HepG2 (cell line): ENCODE data around the gene ACSF3. TPM values are rescaled to one million over a fixed set of nuclear protein-coding genes. Genes with fewer than 3 reads are reported as not detected.
A peak's percentile ranks its signal among the peaks of the same experiment; 100 is the strongest.

Experiments used
- ATAC-seq: fragments of 200-7000 bp; cut with Tn5 transposase; 3 replicates; pipeline ENCODE4 v1.9.1; 2020; ENCODE audit warnings: mild to moderate bottlenecking, moderate library complexity
- BruUV-seq: library from RNA; stranded (reverse); fragments of 400-500 nt; replicated peaks from 2 replicates; lab custom pipeline; 2021; lab: Mats Ljungman, UMichigan
- CTCF ChIA-PET: fragments of 300-600 bp; formaldehyde crosslinking; extraction: SDS; loops from one replicate; lab custom pipeline; 2021; ENCODE audit warnings: low total read pairs, inconsistent platforms, low intra/inter-chr PET ratio; lab: Yijun Ruan, JAX
- POLR2A ChIA-PET: fragments of 350-600 bp; sonication (Branson Sonifier 250); formaldehyde crosslinking; loops from one replicate; lab custom pipeline; 2020; ENCODE audit warnings: antibody characterized with exemption, inconsistent platforms; lab: Yijun Ruan, JAX
- DNase-seq: peaks from one replicate; pipeline ENCODE4 v3.0.0-alpha.2; 2015; ENCODE audit warnings: low spot score
- FAIRE-seq: peaks from 3 replicates; lab custom pipeline; 2011; peaks lifted over from hg19 to GRCh38; lab: Jason Lieb, UNC
- H2AFZ ChIP-seq: one replicate; pipeline ENCODE4 v1.6.1; 2011; ENCODE audit warnings: low read length, inconsistent platforms
- H3K27ac ChIP-seq: fragments of 300-600 bp; 3 replicates; pipeline ENCODE4 v1.8.0; 2011; ENCODE audit warnings: mixed run types, mild to moderate bottlenecking, mixed read lengths, low read length, inconsistent platforms; ENCODE audit not compliant: insufficient read depth; ENCODE audit errors: extremely low read length
- H3K27me3 ChIP-seq, 2 experiments: fragments of 200-600 bp in 1 of 2; 2 replicates in 1 of 2; 3 replicates in 1 of 2; pipeline versions ENCODE4 v1.6.0 to v1.8.0; 2011; ENCODE audit warnings: low read length in 2 of 2, mild to moderate bottlenecking in 2 of 2, moderate library complexity in 2 of 2, inconsistent platforms in 1 of 2; ENCODE audit not compliant: insufficient read depth in 2 of 2, control insufficient read depth in 1 of 2
- H3K36me3 ChIP-seq, 2 experiments: fragments of 200-600 bp in 1 of 2; replicated peaks in 1 of 2; 2 replicates in 1 of 2; 3 replicates in 1 of 2; pipeline versions ENCODE4 v1.5.1 to v1.8.0; 2011; ENCODE audit warnings: low read length in 2 of 2, inconsistent platforms in 1 of 2; ENCODE audit not compliant: insufficient read depth in 2 of 2, control insufficient read depth in 1 of 2
- H3K4me1 ChIP-seq: 2 replicates; pipeline ENCODE4 v1.5.1; 2012; ENCODE audit warnings: low read length, inconsistent platforms; ENCODE audit not compliant: insufficient read depth
- H3K4me2 ChIP-seq: 2 replicates; pipeline ENCODE4 v1.6.0; 2011; ENCODE audit warnings: low read depth, low read length, inconsistent platforms
- H3K4me3 ChIP-seq, 3 experiments: fragments of 200-600 bp in 1 of 3; sonication (generic), shearing (Covaris generic) in 1 of 3; replicated peaks in 1 of 3; 2 replicates each; pipeline ENCODE4 v1.5.1; 2011 to 2016; ENCODE audit warnings: low read length in 3 of 3, inconsistent platforms in 2 of 3, low read depth in 2 of 3, mild to moderate bottlenecking in 2 of 3, control low read depth in 1 of 3, mixed read lengths in 1 of 3; ENCODE audit not compliant: insufficient read depth in 1 of 3
- H3K79me2 ChIP-seq: one replicate; pipeline ENCODE4 v1.6.1; 2011; ENCODE audit warnings: low read length, inconsistent platforms; ENCODE audit not compliant: insufficient read depth
- H3K9ac ChIP-seq: 2 replicates; pipeline ENCODE4 v1.6.0; 2011; ENCODE audit warnings: mild to moderate bottlenecking, low read depth, low read length, inconsistent platforms; ENCODE audit not compliant: insufficient read depth
- H3K9me3 ChIP-seq: 2 replicates; pipeline ENCODE4 v1.5.1; 2012; ENCODE audit warnings: mild to moderate bottlenecking, low read length
- H4K20me1 ChIP-seq: 2 replicates; pipeline ENCODE4 v1.6.0; 2011; ENCODE audit warnings: inconsistent platforms, mild to moderate bottlenecking, low read length, moderate library complexity; ENCODE audit not compliant: insufficient read depth
- AGO2 ChIP-seq: fragments of 200-400 bp; formaldehyde crosslinking; optimal IDR thresholded peaks from 2 replicates; pipeline ENCODE3; 2017; ENCODE audit warnings: mild to moderate bottlenecking, low read depth, low read length, moderate library complexity
- CAMTA2 ChIP-seq: sonication (generic); formaldehyde crosslinking; IDR thresholded peaks from 2 replicates; pipeline ENCODE4 v1.4.0; 2020; ENCODE audit warnings: mild to moderate bottlenecking, missing genetic modification reagents, borderline replicate concordance
- HIVEP1 ChIP-seq: sonication (generic); formaldehyde crosslinking; IDR thresholded peaks from 2 replicates; pipeline ENCODE4 v1.4.0; 2020; ENCODE audit warnings: mild to moderate bottlenecking, missing genetic modification reagents
- RBFOX2 ChIP-seq: fragments of 200-400 bp; formaldehyde crosslinking; IDR thresholded peaks from 2 replicates; pipeline ENCODE4 v1.6.1; 2017; ENCODE audit warnings: low read depth, mild to moderate bottlenecking, low read length
- TRIM24 ChIP-seq: sonication (generic); formaldehyde crosslinking; IDR thresholded peaks from 2 replicates; pipeline ENCODE4 v1.8.0; 2022; ENCODE audit warnings: mild to moderate bottlenecking, missing genetic modification reagents
- ZNF10 ChIP-seq: sonication (generic); formaldehyde crosslinking; IDR thresholded peaks from 2 replicates; pipeline ENCODE4 v1.4.0; 2020; ENCODE audit warnings: mild to moderate bottlenecking, low read depth, missing genetic modification reagents, borderline replicate concordance
- ZNF629 ChIP-seq: sonication (generic); formaldehyde crosslinking; conservative IDR thresholded peaks from 2 replicates; pipeline ENCODE4 v1.5.0; 2020; ENCODE audit warnings: missing genetic modification reagents
- WGBS: methylation state at CpG from one replicate; pipeline ENCODE4 v1.1.6; 2017; ENCODE audit warnings: low lambda C conversion rate; 5-methylcytosine and 5-hydroxymethylcytosine counted together
- in situ Hi-C: cut with HindIII; loops from 2 replicates; pipeline ENCODE4 v1.10.0; 2017; ENCODE audit warnings: low pct_unique_long_range_greater_than_20kb; ENCODE audit not compliant: extremely low pct_ligation_motif_present
- intact Hi-C: fragments of 100-400 bp; cut with micrococcal nuclease; formaldehyde crosslinking; loops from one replicate; pipeline ENCODE4 v1.10.0; 2022; ENCODE audit not compliant: unreplicated experiment
- polyA plus RNA-seq, 8 experiments: library from polyadenylated mRNA; depleted of rRNA in 3 of 8; stranded (reverse) in 7 of 8; unstranded in 1 of 8; fragments of >200 nt; fragmentation: Illumina TruSeq in 4 of 8; extraction: Trizol in 4 of 8; gene quantifications; 2 replicates each; pipeline versions ENCODE4 v1.2.1 to v1.2.3, GENCODE V29; 2011 to 2016; ENCODE audit warnings: low read depth in 4 of 8, missing spikeins in 1 of 8, mixed read lengths in 1 of 8; ENCODE audit not compliant: insufficient read depth in 1 of 8
- total RNA-seq, 5 experiments: library from RNA; depleted of rRNA; stranded (reverse); fragments of >200 nt; fragmentation: Illumina TruSeq; extraction: Trizol; gene quantifications; 2 replicates each; pipeline ENCODE4 v1.2.3, GENCODE V29; 2016; ENCODE audit warnings: low read depth in 1 of 5

Gene ACSF3
- total and polyA plus RNA-seq, 2 of the 13 experiments (the other 11 are each of a cell fraction or from before 2014, with no cell fraction given): 14.9 to 30.6 TPM

- ATAC-seq (no peak), DNase-seq (no peak), FAIRE-seq (no peak)
- intact Hi-C loops (no loop called here), in situ Hi-C loops (no loop called here)
- no peak overlapping the region for H3K9ac ChIP-seq
- H3K4me3 ChIP-seq: no peak overlapping the region
- POLR2A ChIA-PET: no interaction called here
- no peaks in the 10 kb centered on the region for H3K79me2 ChIP-seq
- H3K9me3 ChIP-seq: no peaks in the 10 kb centered on the region
- H2AFZ ChIP-seq: no peak overlapping the region
- H3K4me2 ChIP-seq: no peak overlapping the region
- TF ChIP-seq RBFOX2 (peak; percentile 13; the same call in 1 of the 2 replicates), TRIM24 (CRISPR knock-in tag) (no peak), ZNF10 (CRISPR knock-in tag) (no peak), ZNF629 (CRISPR knock-in tag) (no peak)
- no TSS peak for BruUV-seq
- no peaks in the 10 kb centered on the region; the same call in 1 of the 2 replicates for H4K20me1 ChIP-seq
- CTCF ChIA-PET: no interaction called here
- H3K27ac ChIP-seq: no peak overlapping the region
- WGBS: 98% methylated on average over 20 of the region's 27 CpGs
- H3K27me3 ChIP-seq: no peaks in the 10 kb centered on the region
- H3K4me1 ChIP-seq: peaks cover 9% of the 10 kb centered on the region
- H3K36me3 ChIP-seq: peaks cover 36 to 69% of the 10 kb centered on the region in 2 experiments
Observed at GRCh38 chr16:89113661-89114060, 20.0 kb downstream of the ACSF3 start.

- H3K4me2 ChIP-seq: no peak overlapping the region
- ATAC-seq (no peak), FAIRE-seq (no peak), DNase-seq (no peak)
- no peak overlapping the region for H3K4me3 ChIP-seq
- ChIA-PET POLR2A (no interaction called here), CTCF (no interaction called here)
- no peaks in the 10 kb centered on the region for H3K27me3 ChIP-seq
- intact Hi-C loops (no loop called here), in situ Hi-C loops (no loop called here)
- 92% methylated on average over 24 of the region's 33 CpGs for WGBS
- no peak overlapping the region for H2AFZ ChIP-seq
- H3K9me3 ChIP-seq: no peaks in the 10 kb centered on the region
- BruUV-seq: no TSS peak
- peaks cover 12% of the 10 kb centered on the region for H3K4me1 ChIP-seq
- H3K36me3 ChIP-seq: peaks cover 36 to 71% of the 10 kb centered on the region in 2 experiments
- H3K79me2 ChIP-seq: no peaks in the 10 kb centered on the region
- no peak overlapping the region for H3K27ac ChIP-seq
- no peaks in the 10 kb centered on the region; the same call in 1 of the 2 replicates for H4K20me1 ChIP-seq
- TF ChIP-seq HIVEP1 (CRISPR knock-in tag) (0 out of 2 replicates have a peak, but pooled peaks have one; percentile 22), CAMTA2 (CRISPR knock-in tag) (no peak), AGO2 (peak; percentile 30)
- H3K9ac ChIP-seq: no peak overlapping the region
Observed at GRCh38 chr16:89114159-89114981, 20.7 kb downstream of the ACSF3 start.
